ENCODE data around the gene RABL3.
A peak's percentile ranks its signal among the peaks of the same experiment; 100 is the strongest.

GRCh38 chr3:120742198-120742848 lies at the start of gene RABL3, which contains the start of gene GTF2E1:
- TF ChIP-seq CTCF (IDR thresholded peaks at IDR 0.05 in 4 of 5, conservative IDR thresholded peaks at IDR 0.05 in 1 of 5) (no peak), POLR2A (IDR thresholded peaks at IDR 0.05) (peak; percentile 61 to 66)

Measured in gastrocnemius medialis (tissue), 4 donors.